GM21619 (cell line): ENCODE data around the gene CACNA2D2.

ENCODE experiments used
- ATAC-seq: cut with Tn5 transposase; IDR thresholded peaks from one replicate; pipeline ENCODE4 v1.9.1; 2021; ENCODE audit not compliant: unreplicated experiment

The CACNA2D2 gene

GRCh38 chr3:50319181-50319893 lies 184.1 kb downstream of the CACNA2D2 start:
- ATAC-seq: no peak

GRCh38 chr3:50318615-50319014 lies 184.8 kb downstream of the CACNA2D2 start:
- ATAC-seq: no peak

GRCh38 chr3:50318163-50318562 lies 185.3 kb downstream of the CACNA2D2 start:
- no peak for ATAC-seq

- ATAC-seq: no peak
Measured at GRCh38 chr3:50317300-50317699, 186.1 kb downstream of the CACNA2D2 start.

GRCh38 chr3:50316657-50317242 lies 186.7 kb downstream of the CACNA2D2 start:
- no peak for ATAC-seq

GRCh38 chr3:50314816-50315215 lies 188.6 kb downstream of the CACNA2D2 start:
- ATAC-seq: no peak

GRCh38 chr3:50314342-50314741 lies 189.1 kb downstream of the CACNA2D2 start:
- ATAC-seq: no peak
